Activated T-helper 1 cell treated with anti-CD3 and anti-CD28 coated beads, Interleukin-2, amount 50 U/mL, for 16 hours (primary cell): ENCODE measurements around the gene KCNH8.

Source experiments
- DNase-seq, 2 donors: peaks; one replicate each; pipeline ENCODE4 v3.0.0-alpha.2; 2020; ENCODE audit warnings: low read depth in 1 of 2, low spot score in 1 of 2

Gene KCNH8

GRCh38 chr3:19473971-19474580 is 325.8 kb downstream of the KCNH8 start:
- DNase-seq: no peak

- DNase-seq: no peak
These were observed 328.0 kb downstream of the KCNH8 start for GRCh38 chr3:19476281-19476680.

GRCh38 chr3:19485267-19485666 is 337.0 kb downstream of the KCNH8 start:
- no peak for DNase-seq

- no peak for DNase-seq
These were observed 339.1 kb downstream of the KCNH8 start for GRCh38 chr3:19487386-19487785.

- no peak for DNase-seq
These were observed 340.6 kb downstream of the KCNH8 start for GRCh38 chr3:19488939-19489338.

GRCh38 chr3:19489936-19490335 is 341.6 kb downstream of the KCNH8 start:
- DNase-seq: no peak

GRCh38 chr3:19506171-19506570 is 357.9 kb downstream of the KCNH8 start:
- DNase-seq: no peak

- DNase-seq: no peak
These were observed 374.0 kb downstream of the KCNH8 start for GRCh38 chr3:19522305-19522704.

GRCh38 chr3:19526071-19526470 is 377.8 kb downstream of the KCNH8 start:
- no peak for DNase-seq

- DNase-seq: no peak
These were observed 379.4 kb downstream of the KCNH8 start for GRCh38 chr3:19527746-19528145.

- no peak for DNase-seq
These were observed 383.1 kb downstream of the KCNH8 start for GRCh38 chr3:19531426-19531825.

- no peak for DNase-seq
These were observed 391.4 kb downstream of the KCNH8 start for GRCh38 chr3:19539518-19540392.

GRCh38 chr3:19540464-19540863 is 392.2 kb downstream of the KCNH8 start:
- no peak for DNase-seq

GRCh38 chr3:19541284-19541683 is 393.0 kb downstream of the KCNH8 start:
- no peak for DNase-seq

GRCh38 chr3:19543212-19543841 is 395.0 kb downstream of the KCNH8 start:
- DNase-seq: no peak

- DNase-seq: no peak
These were observed 399.6 kb downstream of the KCNH8 start for GRCh38 chr3:19547665-19548464.

GRCh38 chr3:19559724-19560442 is 411.6 kb downstream of the KCNH8 start:
- no peak for DNase-seq

GRCh38 chr3:19573644-19574043 is 425.3 kb downstream of the KCNH8 start:
- DNase-seq: no peak

- DNase-seq: no peak
These were observed 426.0 kb downstream of the KCNH8 start for GRCh38 chr3:19574268-19574667.

GRCh38 chr3:19576343-19576742 is 428.0 kb downstream of the KCNH8 start:
- DNase-seq: no peak
